HG03095 (cell line): ENCODE measurements around the gene TCHP.
"Not testable (repeated sequence)": the region's sequence is repeated elsewhere in the genome, so short reads cannot be mapped to it uniquely, and the experiment has no call there.

ENCODE experiments used
- ATAC-seq: cut with Tn5 transposase; IDR thresholded peaks from one replicate; pipeline ENCODE4 v1.9.1; 2021; ENCODE audit warnings: moderate library complexity; ENCODE audit not compliant: unreplicated experiment

The TCHP gene

GRCh38 chr12:109879351-109880042 lies 20.6 kb upstream of the TCHP start:
- ATAC-seq, result no peak

DNA sequence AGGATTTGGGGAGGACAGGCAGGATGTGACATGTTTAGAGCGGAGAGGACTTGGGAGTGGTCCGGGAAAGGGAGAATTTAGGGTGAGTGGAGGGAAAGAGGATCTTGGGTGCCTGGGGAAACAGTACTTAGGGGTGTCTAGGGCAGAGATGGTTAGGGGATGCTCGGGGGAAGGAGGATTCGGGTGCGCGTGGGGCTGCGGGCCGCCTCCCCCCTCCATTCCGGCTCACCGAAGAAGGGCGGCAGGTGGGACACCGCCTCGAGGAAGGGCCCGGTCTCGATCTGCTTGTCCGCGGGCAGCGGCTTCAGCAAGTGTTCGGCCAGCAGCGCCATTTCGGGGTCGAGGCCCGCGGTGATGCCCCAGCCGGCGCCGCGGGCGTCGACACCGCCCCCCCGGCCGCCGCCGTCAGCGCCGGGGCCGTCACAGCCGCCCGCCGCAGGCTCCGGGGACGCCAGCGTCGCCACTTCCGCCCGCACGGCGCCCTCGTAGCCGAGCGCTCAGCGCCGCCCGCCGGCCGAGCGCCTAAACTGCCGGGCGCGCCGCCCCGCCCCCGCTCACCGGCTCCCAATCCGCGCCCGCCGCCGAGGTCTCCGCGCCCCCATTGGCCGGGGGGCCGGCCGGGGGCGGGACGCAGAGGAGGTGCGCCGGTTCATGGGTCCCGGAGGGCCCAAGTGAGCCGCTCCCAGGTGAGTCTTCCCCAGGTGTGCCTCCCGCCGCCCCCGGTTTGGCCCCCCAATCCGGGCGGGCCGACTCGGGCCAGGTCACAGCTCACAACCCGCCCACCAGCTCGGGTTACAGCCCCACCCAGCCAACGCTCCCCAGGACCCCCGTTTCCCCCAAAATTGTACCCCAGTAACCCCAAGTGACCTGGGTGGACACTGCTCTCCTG lies 19.8 kb upstream of the TCHP start, which contains the start of gene GLTP:
TSS of gene GLTP (minus strand) at position 499 of the 889 bp plus-strand sequence. CDS start at position 332, 167 bp downstream.
- ATAC-seq, result peak; percentile 89

- ATAC-seq, result no peak
These were observed 19.1 kb upstream of the TCHP start for GRCh38 chr12:109880938-109881337.

DNA sequence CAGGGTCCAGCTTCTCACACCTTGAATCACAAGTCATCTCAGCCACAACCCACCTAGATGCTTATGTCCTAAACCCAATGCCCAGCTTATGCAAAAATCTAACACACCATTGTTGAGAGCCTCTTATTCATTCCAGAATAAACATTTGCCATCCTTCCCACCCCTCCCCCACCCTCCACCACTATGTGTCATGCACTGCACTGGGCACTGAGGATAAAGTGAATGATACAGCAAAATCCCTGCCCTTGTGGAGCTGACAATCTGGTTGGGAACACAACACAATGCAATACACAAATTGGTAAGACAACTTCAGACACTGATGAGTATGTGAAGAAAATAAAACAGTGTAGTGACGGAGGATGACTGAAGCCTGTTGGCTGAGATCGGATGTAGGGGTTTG lies 18.3 kb upstream of the TCHP start:
- no peak for ATAC-seq

- no peak for ATAC-seq
These were observed 16.6 kb upstream of the TCHP start for GRCh38 chr12:109883461-109883860.

DNA sequence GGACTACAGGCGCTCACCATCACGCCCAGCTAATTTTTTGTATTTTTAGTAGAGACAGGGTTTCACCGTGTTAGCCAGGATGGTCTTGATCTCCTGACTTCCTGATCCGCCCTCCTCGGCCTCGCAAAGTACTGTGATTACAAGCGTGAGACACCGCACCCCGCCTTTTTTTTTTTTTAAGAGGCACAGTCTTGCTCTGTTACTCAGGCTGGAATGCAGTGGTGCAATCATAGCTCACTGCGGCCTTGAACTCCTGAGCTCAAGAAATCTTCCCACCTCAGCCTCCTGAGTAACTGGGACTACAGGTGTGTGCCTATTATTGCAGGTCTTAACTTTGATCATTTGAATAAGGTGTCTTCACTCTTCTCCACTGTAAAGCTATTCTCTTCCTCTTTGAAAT lies 14.5 kb upstream of the TCHP start:
- no peak for ATAC-seq

GRCh38 chr12:109888179-109889020 lies 11.7 kb upstream of the TCHP start:
- ATAC-seq, result no peak

DNA sequence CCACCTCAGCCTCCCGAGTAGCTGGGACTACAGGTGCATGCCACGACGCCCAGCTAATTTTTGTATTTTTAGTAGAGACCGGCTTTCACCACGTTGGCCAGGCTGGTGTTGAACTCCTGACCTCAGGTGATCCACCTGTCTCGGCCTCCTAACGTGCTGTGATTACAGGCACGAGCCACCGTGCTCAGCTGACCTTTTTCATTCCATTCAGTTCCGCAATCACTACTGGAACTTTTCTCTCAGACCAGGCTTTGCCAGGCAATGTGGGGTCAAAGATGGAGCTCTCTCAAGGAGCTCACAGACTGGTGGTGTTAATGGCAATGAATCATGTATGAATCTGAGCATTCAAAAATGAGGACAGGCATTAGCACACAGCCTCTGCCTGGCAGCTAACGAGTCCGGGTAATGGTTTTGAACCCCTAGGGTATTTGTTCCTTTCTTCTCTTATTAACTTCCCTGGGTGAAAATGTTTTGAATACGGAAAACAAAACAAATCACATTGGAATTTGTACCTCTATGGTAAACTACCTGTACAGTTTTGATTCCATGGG lies 9.4 kb upstream of the TCHP start:
- ATAC-seq, result no peak

- not testable (repeated sequence) for ATAC-seq
These were observed 8.3 kb upstream of the TCHP start for GRCh38 chr12:109891731-109892130.

- ATAC-seq, result no peak
These were observed 7.8 kb upstream of the TCHP start for GRCh38 chr12:109892165-109892715.

DNA sequence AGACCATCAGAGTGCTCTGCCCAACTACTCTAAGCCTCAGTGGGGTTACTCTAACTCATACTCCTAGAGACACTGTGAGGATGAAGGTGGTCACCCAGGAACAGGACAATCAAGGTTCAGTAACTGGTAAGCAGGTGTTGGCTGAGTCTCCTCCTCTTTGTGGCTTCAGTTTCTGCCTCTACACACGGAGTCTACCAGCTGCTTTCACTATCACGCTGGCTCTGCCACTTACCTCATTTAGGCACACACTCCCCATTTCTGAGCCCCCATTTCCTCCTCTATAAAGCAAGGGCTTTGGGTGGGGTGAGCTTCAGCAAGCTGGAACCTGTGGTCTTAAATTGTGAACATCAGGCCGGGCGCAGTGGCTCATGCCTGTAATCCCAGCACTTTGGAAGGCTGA lies 7.3 kb upstream of the TCHP start:
- peak; percentile 48 for ATAC-seq

DNA sequence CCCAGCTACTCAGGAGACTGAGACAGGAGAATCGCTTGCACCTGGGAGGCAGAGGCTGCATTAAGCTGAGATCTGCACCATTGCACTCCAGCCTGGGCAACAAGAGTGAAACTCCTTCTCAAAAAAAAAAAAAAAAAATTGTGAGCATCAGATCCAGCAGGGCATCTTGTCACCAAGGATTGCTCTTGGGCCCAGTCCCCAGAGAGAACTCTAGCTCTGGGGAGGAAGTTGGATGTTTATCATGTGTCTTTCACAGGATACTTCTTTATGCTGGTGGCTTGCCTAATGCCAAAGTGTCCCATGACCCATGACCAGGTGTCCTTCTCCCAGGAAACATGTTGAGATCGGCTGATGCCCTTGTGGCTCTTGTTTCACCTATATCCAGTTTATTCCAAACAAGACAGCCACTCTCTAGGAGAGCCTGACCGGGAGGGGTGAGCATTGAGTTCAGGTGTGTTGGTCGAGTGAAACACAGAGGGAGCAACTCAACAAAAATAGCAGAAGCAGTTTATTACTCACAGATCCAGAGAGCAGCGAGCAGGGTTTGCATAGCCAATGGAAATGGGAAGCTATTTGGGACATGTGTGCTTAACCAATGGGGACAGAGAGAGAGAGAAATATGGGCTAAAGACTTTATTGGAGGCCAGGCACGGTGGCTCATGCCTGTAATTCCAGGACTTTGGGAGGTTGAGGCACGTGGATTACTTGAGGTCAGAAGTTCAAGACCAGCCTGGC lies 6.6 kb upstream of the TCHP start:
- no peak for ATAC-seq

GRCh38 chr12:109894939-109895338 lies 5.1 kb upstream of the TCHP start:
- no peak for ATAC-seq

DNA sequence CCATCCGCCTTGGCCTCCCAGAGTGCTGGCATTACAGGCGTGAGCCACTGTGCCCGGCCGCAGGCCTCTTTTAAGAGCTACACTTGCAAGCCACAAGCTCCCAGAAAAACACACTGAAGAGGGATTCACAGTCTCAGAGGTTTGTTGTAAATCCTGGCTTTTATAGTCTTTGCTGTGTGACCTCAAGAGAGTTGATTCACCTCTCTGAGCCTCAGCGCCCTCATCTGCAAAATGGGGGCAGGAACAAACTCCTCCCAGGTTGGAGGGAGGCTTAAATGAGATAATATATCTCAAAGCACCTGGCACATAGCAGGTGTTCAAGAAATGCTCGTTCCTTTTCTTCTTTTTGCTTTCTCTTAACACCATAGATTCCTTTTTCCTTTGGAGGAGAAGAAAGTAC lies 3.9 kb upstream of the TCHP start:
- no peak for ATAC-seq

DNA sequence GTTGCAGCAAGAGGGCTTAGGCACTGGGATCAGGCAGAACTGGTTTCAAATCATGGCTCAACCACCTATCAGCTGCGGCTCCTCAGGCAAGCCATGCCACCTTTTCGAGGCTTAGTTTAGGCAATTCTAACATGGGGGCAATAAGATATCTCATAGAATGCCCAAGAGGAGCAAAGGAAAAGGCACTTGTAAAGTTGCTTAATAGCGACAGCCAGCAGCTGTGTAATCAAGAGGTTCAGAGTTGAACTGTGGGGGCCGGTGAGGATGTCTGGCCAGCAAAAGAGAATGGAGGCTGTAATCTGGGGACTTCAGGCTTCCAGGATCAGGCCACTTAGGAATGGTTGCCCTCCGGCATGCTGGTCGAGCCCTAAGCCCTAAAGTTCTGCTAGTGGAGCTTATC lies 3.0 kb upstream of the TCHP start:
- no peak for ATAC-seq

DNA sequence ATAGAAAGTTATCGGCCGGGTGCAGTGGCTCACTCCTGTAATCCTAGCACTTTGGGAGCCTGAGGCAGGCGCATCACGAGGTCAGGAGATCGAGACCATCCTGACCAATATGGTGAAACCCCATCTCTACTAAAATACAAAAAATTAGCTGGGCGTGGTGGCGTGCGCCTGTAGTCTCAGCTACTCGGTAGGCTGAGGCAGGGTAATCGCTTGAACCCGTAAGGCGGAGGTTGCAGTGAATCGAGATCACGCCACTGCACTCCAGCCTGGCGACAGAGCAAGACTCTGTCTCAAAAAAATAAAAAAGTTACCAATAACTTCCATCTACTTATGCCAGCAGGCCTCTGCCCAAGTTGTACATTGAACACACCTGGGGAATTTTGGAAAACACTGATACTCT lies 729 bp upstream of the TCHP start:
- not testable (repeated sequence) for ATAC-seq

DNA sequence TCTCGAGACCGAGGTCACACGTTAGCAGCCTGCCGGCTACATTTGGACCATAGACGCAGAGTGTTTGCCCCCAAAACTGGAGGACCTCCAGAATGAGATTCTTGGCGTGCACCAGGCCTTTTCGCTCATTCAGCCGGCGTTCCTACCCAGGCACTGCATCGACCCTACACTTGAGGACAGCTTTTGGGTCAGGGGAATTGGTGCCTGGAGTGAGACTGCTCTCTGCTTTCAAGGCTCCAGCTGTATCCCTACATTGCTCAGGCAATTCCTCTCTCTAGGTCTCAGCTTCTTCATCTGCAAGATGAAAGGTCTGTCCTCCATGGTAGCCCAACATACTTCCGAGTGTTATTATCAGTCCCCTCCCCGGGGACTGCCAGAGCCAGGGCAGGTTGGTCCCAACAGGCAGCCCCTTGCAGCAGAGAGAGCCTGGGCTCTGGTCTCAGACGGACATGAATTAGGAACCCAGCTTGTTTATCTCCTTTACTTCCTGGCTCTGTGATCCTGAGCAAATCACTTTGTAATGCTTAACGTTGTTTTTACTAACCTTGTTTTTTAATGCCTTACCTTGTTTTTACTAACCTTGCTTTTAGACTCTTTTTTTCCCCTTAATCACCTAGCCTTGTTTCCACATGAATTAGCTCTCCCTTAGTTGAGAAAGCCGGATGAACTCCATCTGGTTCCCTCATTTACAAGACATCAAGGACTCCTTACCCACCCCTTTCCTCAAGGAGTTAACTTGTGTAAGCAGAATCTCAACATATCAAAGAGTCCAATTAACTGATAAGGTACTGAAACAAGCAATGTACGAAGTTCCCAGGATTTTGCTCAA lies 892 bp downstream of the TCHP start:
- no peak for ATAC-seq

- no peak for ATAC-seq
These were observed 2.9 kb downstream of the TCHP start for GRCh38 chr12:109902891-109903418.

DNA sequence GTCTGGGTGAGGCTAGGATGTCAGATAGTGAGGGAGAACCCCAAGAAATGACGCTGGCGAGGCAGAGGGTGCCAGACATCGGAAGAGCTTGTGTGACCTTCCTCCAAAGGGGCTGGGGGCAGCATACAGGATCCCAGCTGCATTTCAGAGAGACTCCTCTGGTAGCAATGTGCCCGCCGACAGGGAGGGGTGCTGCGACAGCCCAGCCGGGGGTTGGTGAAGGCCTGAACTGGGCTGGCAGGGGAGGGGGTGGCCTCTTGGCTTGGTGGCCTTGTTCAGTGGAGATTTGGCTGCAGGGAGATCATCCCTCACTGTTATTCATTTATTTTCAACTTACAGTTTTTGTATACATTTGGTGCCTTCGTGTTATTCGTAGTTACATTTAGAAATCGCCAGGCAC lies 5.2 kb downstream of the TCHP start:
- no peak for ATAC-seq
